Ovary (tissue), 9 donors: Measurements from ENCODE around the gene TENT5A. TPM values are rescaled to one million over a fixed set of nuclear protein-coding genes. Genes with fewer than 3 reads are reported as not detected.

Experiments
- DNase-seq, 5 donors: peaks; one replicate each; pipeline ENCODE4 v3.0.0-alpha.2; 2019 to 2020
- H3K27ac ChIP-seq, 2 donors: fragments of 200-600 bp; one replicate each; pipeline versions ENCODE4 v1.5.1 to v1.8.0; 2019 to 2022
- H3K27me3 ChIP-seq: fragments of 200-600 bp; one replicate; pipeline ENCODE4 v1.8.0; 2022
- H3K36me3 ChIP-seq: fragments of 200-600 bp; sonication (generic); one replicate; pipeline ENCODE4 v1.5.1; 2019
- H3K4me1 ChIP-seq: one replicate; pipeline ENCODE4 v1.8.1; 2013; ENCODE audit warnings: mild to moderate bottlenecking, moderate library complexity; ENCODE audit not compliant: insufficient read depth
- H3K4me3 ChIP-seq: fragments of 200-600 bp; sonication (generic); one replicate; pipeline ENCODE4 v1.5.1; 2017
- H3K9me3 ChIP-seq, 2 donors: fragments of 200-600 bp in 1 of 2; sonication (generic) in 1 of 2; one replicate each; pipeline versions ENCODE4 v1.5.1 to v1.8.1; 2013 to 2019; ENCODE audit warnings: mild to moderate bottlenecking in 1 of 2, moderate library complexity in 1 of 2
- CTCF ChIP-seq, 3 donors: fragments of 450-650 bp in 2 of 3; fragments of 200-600 bp in 1 of 3; IDR thresholded peaks; one replicate each; pipeline versions ENCODE4 v1.5.1 to v1.8.0; 2016 to 2022; ENCODE audit warnings: antibody characterized with exemption in 3 of 3, mild to moderate bottlenecking in 1 of 3
- EP300 ChIP-seq: sonication (generic); formaldehyde crosslinking; IDR thresholded peaks from one replicate; pipeline ENCODE4 v1.6.1; 2017; ENCODE audit warnings: antibody characterized with exemption
- POLR2A ChIP-seq: fragments of 450-650 bp; IDR thresholded peaks from one replicate; pipeline ENCODE4 v1.6.1; 2017; ENCODE audit warnings: antibody characterized with exemption, mild to moderate bottlenecking, moderate library complexity
- WGBS, 3 donors: extraction: QIAGEN DNeasy Blood & Tissue Kit in 1 of 3; methylation state at CpG; one replicate each; pipeline versions ENCODE4 v1.1.5 to v1.1.7; 2013 to 2017; 5-methylcytosine and 5-hydroxymethylcytosine counted together
- intact Hi-C, 4 donors: fragments of 100-400 bp; cut with DNase I; formaldehyde crosslinking; loops; one replicate each; pipeline versions ENCODE4 v1.11.0 to v1.15.1; 2022 to 2023
- polyA plus RNA-seq, 2 donors: library from polyadenylated mRNA; stranded (reverse); fragments of 200-250 nt in 1 of 2; fragments of 350-450 nt in 1 of 2; fragmentation: Illumina TruSeq in 1 of 2; extraction: RNeasy Lipid Tissue Mini Kit (QIAGEN cat#74804) in 1 of 2; gene quantifications; one replicate each; pipeline ENCODE4 v1.2.3, GENCODE V29; 2013 to 2014
- total RNA-seq, 7 donors: library from RNA; depleted of rRNA in 2 of 7; stranded (reverse); fragments of >200 nt in 2 of 7; fragmentation: NEBNext Ultra II Directional in 3 of 7; extraction: Animal tissue kit (Norgen Biotek cat#: 25700) in 3 of 7; gene quantifications; one replicate each; pipeline versions ENCODE4 v1.1.0 to v1.2.4, GENCODE V29; 2016 to 2023
- donor health status: DM: no; HTN: no; CAD: no; lungs with moderate emphysema.
- donor health status: DM: no; HTN: no; CAD: no.
- donor health status: Bipolar disorder and iron deficiency.
- donor health status: DM: yes; HTN: yes; CAD: no.
- donor health status: DM: no; HTN: no; CAD: no.
- donor health status: DM: yes; HTN: yes; CAD: no.

Gene TENT5A
- total and polyA plus RNA-seq, 9 donors: 14.6 to 47.1 (median 29.4) TPM

- TF ChIP-seq POLR2A (no peak), EP300 (no peak), CTCF (IDR thresholded peaks at IDR 0.05) (no peak)
- Histone ChIP-seq H3K27ac (no peak overlapping the region), H3K27me3 (no peaks in the 10 kb centered on the region), H3K4me1 (peaks cover 2% of the 10 kb centered on the region), H3K4me3 (no peak overlapping the region), H3K36me3 (no peaks in the 10 kb centered on the region), H3K9me3 (no peaks in the 10 kb centered on the region)
- DNase-seq: no peak
- WGBS, 3 donors: 36 to 48% (median 43%) methylated on average over 3 of the region's 3 CpGs
- intact Hi-C loops: no loop called here
Measured at GRCh38 chr6:81787313-81788068, 35.0 kb upstream of the TENT5A start.

GRCh38 chr6:81786150-81786549, 33.7 kb upstream of the TENT5A start:
- Histone ChIP-seq H3K36me3 (no peaks in the 10 kb centered on the region), H3K27me3 (no peaks in the 10 kb centered on the region), H3K27ac (no peak overlapping the region), H3K9me3 (no peaks in the 10 kb centered on the region), H3K4me3 (no peak overlapping the region), H3K4me1 (peaks cover 2% of the 10 kb centered on the region)
- intact Hi-C loops: no loop called here
- DNase-seq: no peak
- TF ChIP-seq CTCF (IDR thresholded peaks at IDR 0.05) (no peak), EP300 (no peak), POLR2A (no peak)
- 88% methylated on average over 1 of the region's 1 CpG for WGBS, 3 donors

- DNase-seq: no peak
- no peaks in the 10 kb centered on the region for H3K9me3 ChIP-seq
- no peaks in the 10 kb centered on the region for H3K36me3 ChIP-seq
- TF ChIP-seq EP300 (no peak), CTCF (IDR thresholded peaks at IDR 0.05) (no peak), POLR2A (no peak)
- H3K4me3 ChIP-seq: no peak overlapping the region
- intact Hi-C loops: no loop called here
- no peak overlapping the region for H3K27ac ChIP-seq
- WGBS, 3 donors: 95 to 97% (median 97%) methylated on average over 2 of the region's 2 CpGs
- H3K27me3 ChIP-seq: no peaks in the 10 kb centered on the region
- H3K4me1 ChIP-seq: peaks cover 2% of the 10 kb centered on the region
Measured at GRCh38 chr6:81785377-81785776, 32.9 kb upstream of the TENT5A start.

- intact Hi-C loops: no loop called here
- Histone ChIP-seq H3K4me1 (peaks cover 2% of the 10 kb centered on the region), H3K27me3 (no peaks in the 10 kb centered on the region), H3K36me3 (no peaks in the 10 kb centered on the region), H3K9me3 (no peaks in the 10 kb centered on the region), H3K27ac (no peak overlapping the region), H3K4me3 (no peak overlapping the region)
- 83 to 95% (median 84%) methylated on average over 2 of the region's 2 CpGs for WGBS, 3 donors
- DNase-seq: no peak
- TF ChIP-seq EP300: no peak
- TF ChIP-seq POLR2A: no peak
- no peak for TF ChIP-seq CTCF (IDR thresholded peaks at IDR 0.05)
Measured at GRCh38 chr6:81783893-81784292, 31.4 kb upstream of the TENT5A start.
